WERI-Rb-1 (cell line): ENCODE data around the gene TBX10.
"Not testable (repeated sequence)": the region's sequence is repeated elsewhere in the genome, so short reads cannot be mapped to it uniquely, and the experiment has no call there.

Experiments
- DNase-seq: peaks from one replicate; pipeline ENCODE4 v3.0.0-alpha.2; 2020
- H3K27ac ChIP-seq: fragments of 250-450 bp; sonication (Bioruptor Pico); 2 replicates; pipeline ENCODE4 v1.5.1; 2020; ENCODE audit warnings: mild to moderate bottlenecking, moderate library complexity
- H3K27me3 ChIP-seq: fragments of 250-450 bp; sonication (Bioruptor Pico); 2 replicates; pipeline ENCODE4 v1.5.1; 2021; ENCODE audit warnings: mild to moderate bottlenecking, low read depth, moderate library complexity; ENCODE audit not compliant: insufficient read depth, severe bottlenecking
- H3K36me3 ChIP-seq: fragments of 250-450 bp; sonication (Bioruptor Pico); 2 replicates; pipeline ENCODE4 v1.5.1; 2020; ENCODE audit warnings: mild to moderate bottlenecking, moderate library complexity
- H3K4me3 ChIP-seq: 2 replicates; pipeline ENCODE4 v1.5.1; 2011; ENCODE audit warnings: low read depth, mild to moderate bottlenecking, control low read depth, low read length
- H3K9me3 ChIP-seq: fragments of 250-450 bp; sonication (Bioruptor Pico); 2 replicates; pipeline ENCODE4 v1.5.1; 2021; ENCODE audit warnings: mild to moderate bottlenecking, moderate library complexity; ENCODE audit not compliant: severe bottlenecking
- CTCF ChIP-seq: IDR thresholded peaks from 2 replicates; pipeline ENCODE4 v1.5.1; 2011; ENCODE audit warnings: low read depth, mild to moderate bottlenecking, control low read depth, inconsistent platforms, low read length

TBX10 gene

GRCh38 chr11:67638535-67639437 lies 777 bp downstream of the TBX10 start:
- TF ChIP-seq CTCF: no peak
- peaks cover under 1% of the 10 kb centered on the region for H3K9me3 ChIP-seq
- H3K27me3 ChIP-seq: no peaks in the 10 kb centered on the region
- no peaks in the 10 kb centered on the region for H3K36me3 ChIP-seq
- no peak for DNase-seq
- no peak overlapping the region for H3K27ac ChIP-seq
- no peak overlapping the region for H3K4me3 ChIP-seq

GRCh38 chr11:67637441-67637840 lies 2.1 kb downstream of the TBX10 start:
- H3K36me3 ChIP-seq: not testable (repeated sequence)

GRCh38 chr11:67636962-67637361 lies 2.6 kb downstream of the TBX10 start:
- Histone ChIP-seq H3K27ac (no peak overlapping the region), H3K27me3 (no peaks in the 10 kb centered on the region), H3K4me3 (no peak overlapping the region), H3K36me3 (no peaks in the 10 kb centered on the region), H3K9me3 (no peaks in the 10 kb centered on the region)
- TF ChIP-seq CTCF: no peak
- no peak for DNase-seq

More at GRCh38 chr11:67637441-67637840, 2.1 kb downstream of the TBX10 start:
- H3K27ac ChIP-seq, H3K9me3 ChIP-seq, H3K27me3 ChIP-seq, H3K4me3 ChIP-seq, DNase-seq: not testable (repeated sequence)

- TF ChIP-seq CTCF: no peak
- DNase-seq: no peak
Measured at GRCh38 chr11:67635231-67635521, 4.4 kb downstream of the TBX10 start.

GRCh38 chr11:67634366-67635230 lies 5.0 kb downstream of the TBX10 start:
- DNase-seq: no peak
- no peaks in the 10 kb centered on the region for H3K36me3 ChIP-seq
- no peak overlapping the region for H3K27ac ChIP-seq
- no peak overlapping the region for H3K4me3 ChIP-seq
- no peak for TF ChIP-seq CTCF
- no peaks in the 10 kb centered on the region for H3K27me3 ChIP-seq
- H3K9me3 ChIP-seq: no peaks in the 10 kb centered on the region

More at GRCh38 chr11:67635231-67635521, 4.4 kb downstream of the TBX10 start:
- H3K36me3 ChIP-seq: no peaks in the 10 kb centered on the region
- H3K27ac ChIP-seq: no peak overlapping the region
- no peaks in the 10 kb centered on the region for H3K27me3 ChIP-seq
- no peak overlapping the region for H3K4me3 ChIP-seq
- no peaks in the 10 kb centered on the region for H3K9me3 ChIP-seq

- H3K36me3 ChIP-seq: no peaks in the 10 kb centered on the region
- H3K4me3 ChIP-seq: no peak overlapping the region
- DNase-seq: no peak
- no peaks in the 10 kb centered on the region for H3K27me3 ChIP-seq
- TF ChIP-seq CTCF: no peak
- no peaks in the 10 kb centered on the region for H3K9me3 ChIP-seq
- no peak overlapping the region for H3K27ac ChIP-seq
Measured at GRCh38 chr11:67633758-67634365, 5.7 kb downstream of the TBX10 start.
